ENCODE measurements around the gene AHRR. TPM values are rescaled to one million over a fixed set of nuclear protein-coding genes. Genes with fewer than 3 reads are reported as not detected.

The AHRR gene
- total RNA-seq, 1 experiment from 2014 or later, result 51.8 TPM

GRCh38 chr5:458547-459353 lies 137.2 kb downstream of the AHRR start:
- DNase-seq (ENCODE audit: low read depth), result peak; percentile 76

- no peak for DNase-seq (ENCODE audit: low read depth)
Measured at GRCh38 chr5:459562-460272, 138.2 kb downstream of the AHRR start.

GRCh38 chr5:460273-460625 lies 138.7 kb downstream of the AHRR start:
- no peak for DNase-seq (ENCODE audit: low read depth)

GRCh38 chr5:462051-462481 lies 140.6 kb downstream of the AHRR start:
- no peak for DNase-seq (ENCODE audit: low read depth)

GRCh38 chr5:463301-463700 lies 141.8 kb downstream of the AHRR start:
- no peak for DNase-seq (ENCODE audit: low read depth)

GRCh38 chr5:463952-464351 lies 142.4 kb downstream of the AHRR start:
- no peak for DNase-seq (ENCODE audit: low read depth)

- no peak for DNase-seq (ENCODE audit: low read depth)
Measured at GRCh38 chr5:464446-464842, 142.9 kb downstream of the AHRR start.

GRCh38 chr5:464843-465590 lies 143.5 kb downstream of the AHRR start:
- no peak for DNase-seq (ENCODE audit: low read depth)

- no peak for DNase-seq (ENCODE audit: low read depth)
Measured at GRCh38 chr5:465591-466403, 144.3 kb downstream of the AHRR start.

GRCh38 chr5:466661-467310 lies 145.3 kb downstream of the AHRR start:
- no peak for DNase-seq (ENCODE audit: low read depth)

- DNase-seq (ENCODE audit: low read depth), result no peak
Measured at GRCh38 chr5:468401-468800, 146.9 kb downstream of the AHRR start.

GRCh38 chr5:469752-470483 lies 148.4 kb downstream of the AHRR start:
- DNase-seq (ENCODE audit: low read depth), result no peak

- no peak for DNase-seq (ENCODE audit: low read depth)
Measured at GRCh38 chr5:470961-471749, 149.6 kb downstream of the AHRR start.

- no peak for DNase-seq (ENCODE audit: low read depth)
Measured at GRCh38 chr5:471750-472058, 150.2 kb downstream of the AHRR start.

GRCh38 chr5:472076-472655 lies 150.7 kb downstream of the AHRR start:
- no peak for DNase-seq (ENCODE audit: low read depth)

GRCh38 chr5:472656-473550 lies 151.4 kb downstream of the AHRR start:
- peak; percentile 77 for DNase-seq (ENCODE audit: low read depth)

GRCh38 chr5:473551-474192 lies 152.2 kb downstream of the AHRR start:
- DNase-seq (ENCODE audit: low read depth), result peak; percentile 38
